GM10248 (cell line): ENCODE data around the gene RTEL1.

Experiments
- CTCF ChIA-PET: fragments of 300-600 bp; sonication (Branson Sonifier 250); formaldehyde crosslinking; extraction: SDS; loops from one replicate; lab custom pipeline; 2021; ENCODE audit warnings: antibody characterized with exemption; lab: Yijun Ruan, JAX
- POLR2A ChIA-PET: fragments of 350-650 bp; sonication (Branson Sonifier 250); formaldehyde crosslinking; extraction: SDS; loops from one replicate; lab custom pipeline; 2020; ENCODE audit warnings: antibody characterized with exemption; lab: Yijun Ruan, JAX
- DNase-seq: peaks from one replicate; pipeline ENCODE4 v3.0.0; 2012; ENCODE audit errors: extremely low spot score
- CTCF ChIP-seq: IDR thresholded peaks from 2 replicates; pipeline ENCODE4 v1.5.1; 2012; ENCODE audit warnings: mild to moderate bottlenecking, low read depth; ENCODE audit errors: extremely low read depth, missing control alignments, control extremely low read depth

Gene RTEL1

GRCh38 chr20:63742381-63743024 is 84.4 kb downstream of the RTEL1 start:
- DNase-seq: no peak
- POLR2A ChIA-PET: no interaction called here
- CTCF ChIA-PET: interaction anchor here (1.5 kb wide), 1 partner anchor 44 kb away, joined by 3 read pairs; no protein-coding TSS in a partner anchor
- TF ChIP-seq CTCF: no peak

- CTCF ChIA-PET: interaction anchor here (1.0 to 1.5 kb wide), 4 partner anchors 36 to 206 kb away, joined by 3 to 6 read pairs (median 3); no protein-coding TSS in a partner anchor
- peak; percentile 8 for DNase-seq
- no peak for TF ChIP-seq CTCF
- POLR2A ChIA-PET: no interaction called here
Observed at GRCh38 chr20:63743210-63743970, 85.3 kb downstream of the RTEL1 start.

GRCh38 chr20:63744158-63744557 is 86.0 kb downstream of the RTEL1 start:
- no peak for DNase-seq
- ChIA-PET CTCF (interaction anchor here (1.0 to 1.4 kb wide), 3 partner anchors 37 to 206 kb away, joined by 3 to 6 read pairs (median 3); no protein-coding TSS in a partner anchor), POLR2A (no interaction called here)
- TF ChIP-seq CTCF: no peak

GRCh38 chr20:63744574-63745423 is 86.7 kb downstream of the RTEL1 start:
- CTCF ChIA-PET: interaction anchor here (0.9 to 1.4 kb wide), 5 partner anchors 38 to 207 kb away, joined by 3 to 6 read pairs (median 3); partner anchors contain the start of gene PTK6
- TF ChIP-seq CTCF: no peak
- POLR2A ChIA-PET: no interaction called here
- DNase-seq: peak; percentile 12

GRCh38 chr20:63745424-63745805 is 87.3 kb downstream of the RTEL1 start:
- no peak for TF ChIP-seq CTCF
- ChIA-PET CTCF (interaction anchor here (0.8 to 1.0 kb wide), 3 partner anchors 41 to 208 kb away, joined by 3 read pairs; partner anchors contain the start of gene PTK6), POLR2A (no interaction called here)
- peak; percentile 10 for DNase-seq
